HCT116 (cell line): ENCODE measurements around the gene GTF3C2. TPM values are rescaled to one million over a fixed set of nuclear protein-coding genes. Genes with fewer than 3 reads are reported as not detected.

Experiments used
- ATAC-seq: fragments of 200-7000 bp; cut with Tn5 transposase; 2 replicates; pipeline ENCODE4 v1.9.1; 2020; ENCODE audit warnings: mild to moderate bottlenecking, moderate library complexity
- BruUV-seq: library from RNA; stranded (reverse); fragments of 400-500 nt; replicated peaks from 2 replicates; lab custom pipeline; 2021; lab: Mats Ljungman, UMichigan
- CTCF ChIA-PET: fragments of 300-600 bp; sonication (Branson Sonifier 250); formaldehyde crosslinking; loops from one replicate; lab custom pipeline; 2021; ENCODE audit warnings: antibody characterized with exemption; lab: Charles Lee
- POLR2A ChIA-PET: fragments of 300-600, 350-600 bp; sonication (Branson Sonifier 250); formaldehyde crosslinking; loops from one replicate; lab custom pipeline; 2021; ENCODE audit warnings: antibody characterized with exemption; lab: Charles Lee
- RAD21 ChIA-PET, 2 experiments: fragments of 300-600 bp; sonication (Branson Sonifier 250); formaldehyde crosslinking; loops; one replicate each; lab custom pipeline; 2023; ENCODE audit warnings: low total read pairs in 2 of 2; ENCODE audit not compliant: uncharacterized antibody in 2 of 2, unreplicated experiment in 2 of 2, low non-redundant PET in 1 of 2; lab: Charles Lee
- DNase-seq: peaks from one replicate; pipeline ENCODE4 v3.0.0-alpha.2; 2010; ENCODE audit warnings: low read depth, low spot score
- H2AFZ ChIP-seq: fragments of 200-600 bp; shearing (Covaris generic), sonication (generic); 2 replicates; pipeline ENCODE4 v1.6.1; 2017; ENCODE audit warnings: low read depth, mixed run types, mixed read lengths, antibody characterized with exemption, low read length; ENCODE audit not compliant: poor library complexity, severe bottlenecking
- H3K27ac ChIP-seq: 2 replicates; pipeline ENCODE4 v1.5.1; 2012; ENCODE audit warnings: low read depth, low read length
- H3K27me3 ChIP-seq: fragments of 200-600 bp; sonication (generic); 2 replicates; pipeline ENCODE4 v1.6.1; 2016; ENCODE audit warnings: mixed run types, low read length, mixed read lengths; ENCODE audit not compliant: insufficient read depth
- H3K36me3 ChIP-seq, 2 experiments: fragments of 200-500 bp in 1 of 2; fragments of 200-600 bp in 1 of 2; sonication (Bioruptor generic) in 1 of 2; sonication (generic) in 1 of 2; 2 replicates each; pipeline versions ENCODE4 v1.5.1 to v1.6.1; 2014 to 2016; ENCODE audit warnings: low read length in 2 of 2, inconsistent platforms in 1 of 2, mixed read lengths in 1 of 2, mixed run types in 1 of 2; ENCODE audit not compliant: insufficient read depth in 2 of 2, control insufficient read depth in 1 of 2
- H3K4me1 ChIP-seq, 2 experiments: fragments of 200-600 bp in 1 of 2; sonication (generic) in 1 of 2; 2 replicates each; pipeline versions ENCODE4 v1.5.1 to v1.6.1; 2012 to 2017; ENCODE audit warnings: low read length in 2 of 2, inconsistent platforms in 1 of 2, mild to moderate bottlenecking in 1 of 2, mixed read lengths in 1 of 2, mixed run types in 1 of 2, moderate library complexity in 1 of 2; ENCODE audit not compliant: insufficient read depth in 2 of 2, control insufficient read depth in 1 of 2
- H3K4me2 ChIP-seq: fragments of 200-600 bp; sonication (generic); 2 replicates; pipeline ENCODE4 v1.6.1; 2017; ENCODE audit warnings: mixed run types, low read length, mixed read lengths
- H3K4me3 ChIP-seq, 2 experiments: fragments of 200-600 bp in 1 of 2; sonication (generic) in 1 of 2; replicated peaks in 1 of 2; 2 replicates each; pipeline ENCODE4 v1.5.1; 2011 to 2016; ENCODE audit warnings: low read length in 2 of 2, control low read depth in 1 of 2, low read depth in 1 of 2, mild to moderate bottlenecking in 1 of 2, mixed read lengths in 1 of 2, mixed run types in 1 of 2
- H3K79me2 ChIP-seq: fragments of 200-600 bp; sonication (generic); 2 replicates; pipeline ENCODE4 v1.6.1; 2017; ENCODE audit warnings: mild to moderate bottlenecking, mixed run types, low read length, moderate library complexity, mixed read lengths; ENCODE audit not compliant: insufficient read depth
- H3K9ac ChIP-seq: fragments of 200-600 bp; sonication (generic); 2 replicates; pipeline ENCODE4 v1.6.1; 2016; ENCODE audit warnings: low read length, mixed read lengths
- H3K9me2 ChIP-seq: fragments of 200-600 bp; sonication (generic), shearing (Covaris generic); 2 replicates; pipeline ENCODE4 v1.6.1; 2017; ENCODE audit warnings: mixed run types, mild to moderate bottlenecking, moderate library complexity; ENCODE audit not compliant: insufficient read depth
- H3K9me3 ChIP-seq, 2 experiments: fragments of 200-500 bp in 1 of 2; fragments of 200-600 bp in 1 of 2; sonication (Bioruptor generic) in 1 of 2; sonication (generic) in 1 of 2; 2 replicates each; pipeline ENCODE4 v1.6.1; 2014 to 2017; ENCODE audit warnings: low read length in 2 of 2, mixed read lengths in 2 of 2, inconsistent platforms in 1 of 2, low read depth in 1 of 2, mild to moderate bottlenecking in 1 of 2, mixed run types in 1 of 2, moderate library complexity in 1 of 2; ENCODE audit not compliant: control insufficient read depth in 1 of 2, insufficient read depth in 1 of 2
- H4K20me1 ChIP-seq: fragments of 200-600 bp; sonication (generic), shearing (Covaris generic); 2 replicates; pipeline ENCODE4 v1.6.1; 2017; ENCODE audit warnings: mixed run types, mild to moderate bottlenecking, moderate library complexity; ENCODE audit not compliant: insufficient read depth
- CBX3 ChIP-seq: IDR thresholded peaks from 2 replicates; pipeline ENCODE4 v1.6.1; 2012; ENCODE audit warnings: low read depth
- CTCF ChIP-seq, 3 experiments: fragments of 200-600 bp in 1 of 3; sonication (generic) in 1 of 3; IDR thresholded peaks in 2 of 3; conservative IDR thresholded peaks in 1 of 3; 2 replicates each; pipeline ENCODE4 v1.5.1; 2012 to 2017; ENCODE audit warnings: low read depth in 2 of 3, low read length in 2 of 3, antibody characterized with exemption in 1 of 3, borderline replicate concordance in 1 of 3, control low read depth in 1 of 3, mild to moderate bottlenecking in 1 of 3, mixed read lengths in 1 of 3, mixed run types in 1 of 3, moderate library complexity in 1 of 3; ENCODE audit not compliant: insufficient read depth in 1 of 3
- EGR1 ChIP-seq: IDR thresholded peaks from 2 replicates; pipeline ENCODE4 v1.6.1; 2012; ENCODE audit warnings: low read depth
- JUND ChIP-seq: IDR thresholded peaks from 2 replicates; pipeline ENCODE4 v1.6.1; 2012
- POLR2A ChIP-seq: IDR thresholded peaks from 2 replicates; pipeline ENCODE4 v1.7.0; 2011; ENCODE audit warnings: borderline replicate concordance; ENCODE audit not compliant: insufficient read depth, insufficient read length; ENCODE audit errors: extremely low read depth
- POLR2AphosphoS5 ChIP-seq: IDR thresholded peaks from 2 replicates; pipeline ENCODE4 v1.6.1; 2011; ENCODE audit warnings: mild to moderate bottlenecking, low read depth, low read length, moderate library complexity
- RAD21 ChIP-seq: IDR thresholded peaks from 2 replicates; pipeline ENCODE4 v1.6.1; 2012; ENCODE audit warnings: low read depth, mild to moderate bottlenecking
- REST ChIP-seq: IDR thresholded peaks from 2 replicates; pipeline ENCODE4 v1.6.1; 2012; ENCODE audit warnings: low read depth
- SIN3A ChIP-seq: IDR thresholded peaks from 2 replicates; pipeline ENCODE4 v1.6.1; 2012; ENCODE audit warnings: low read depth
- SP1 ChIP-seq: IDR thresholded peaks from 2 replicates; pipeline ENCODE4 v1.6.1; 2012; ENCODE audit warnings: low read depth
- TCF7L2 ChIP-seq: IDR thresholded peaks from 2 replicates; pipeline ENCODE4 v1.7.0; 2011; ENCODE audit warnings: borderline replicate concordance, inconsistent platforms; ENCODE audit not compliant: insufficient read depth, insufficient read length; ENCODE audit errors: extremely low read depth
- YY1 ChIP-seq: IDR thresholded peaks from 2 replicates; pipeline ENCODE4 v1.6.1; 2011; ENCODE audit warnings: low read length, low read depth, moderate library complexity, mild to moderate bottlenecking; ENCODE audit not compliant: insufficient replicate concordance; ENCODE audit errors: extremely low read depth
- ZBTB33 ChIP-seq: IDR thresholded peaks from 2 replicates; pipeline ENCODE4 v1.6.1; 2011; ENCODE audit warnings: mild to moderate bottlenecking, low read length, moderate library complexity; ENCODE audit not compliant: insufficient replicate concordance; ENCODE audit errors: extremely low read depth
- ZFX ChIP-seq: fragments of 450-650 bp; IDR thresholded peaks from 2 replicates; pipeline ENCODE4 v1.6.1; 2017
- intact Hi-C: fragments of 100-400 bp; cut with micrococcal nuclease; formaldehyde crosslinking; loops from 2 replicates; pipeline ENCODE4 v1.10.0; 2022
- total RNA-seq: library from RNA; stranded (reverse); gene quantifications from one replicate; pipeline ENCODE4 v1.2.1, GENCODE V29; 2021; ENCODE audit not compliant: unreplicated experiment

GTF3C2 gene
- total RNA-seq, 1 experiment from 2014 or later = 88.2 TPM

GRCh38 chr2:27306573-27307286 is 49.8 kb downstream of the GTF3C2 start (continued):
- TF ChIP-seq ZBTB33 (no peak), CTCF (IDR thresholded peaks at IDR 0.05 in 2 of 3, conservative IDR thresholded peaks at IDR 0.05 in 1 of 3; ENCODE audit: borderline replicate concordance in 1 of 3, insufficient read depth in 1 of 3, low read depth in 2 of 3, low read length in 2 of 3) (no peak), CBX3 (no peak), ZFX (no peak), POLR2A (no peak), SP1 (no peak)

GRCh38 chr2:27306136-27306535 is 50.4 kb downstream of the GTF3C2 start:
- POLR2A ChIA-PET = no interaction called here
- no peak overlapping the region for H3K4me2 ChIP-seq
- no peaks in the 10 kb centered on the region for H3K9me2 ChIP-seq
- no peaks in the 10 kb centered on the region for H4K20me1 ChIP-seq
- H2AFZ ChIP-seq = no peak overlapping the region
- H3K9ac ChIP-seq = no peak overlapping the region
- H3K4me1 ChIP-seq = peaks cover 0 to 8% of the 10 kb centered on the region in 2 experiments; a peak in 3 of 4 replicates
- intact Hi-C loops = no loop called here
- ATAC-seq = no peak
- H3K79me2 ChIP-seq = no peaks in the 10 kb centered on the region
- CTCF ChIA-PET = no interaction called here
- H3K4me3 ChIP-seq = no peak overlapping the region
- no peak for DNase-seq
- RAD21 ChIA-PET = no interaction called here
- H3K27ac ChIP-seq = no peak overlapping the region
- BruUV-seq = no TSS peak
- no peaks in the 10 kb centered on the region for H3K9me3 ChIP-seq
- peaks cover 0 to 5% of the 10 kb centered on the region in 2 experiments; a peak in 1 of 4 replicates for H3K36me3 ChIP-seq
- H3K27me3 ChIP-seq = no peaks in the 10 kb centered on the region
- no peak for TF ChIP-seq CTCF (IDR thresholded peaks at IDR 0.05 in 2 of 3, conservative IDR thresholded peaks at IDR 0.05 in 1 of 3; ENCODE audit: borderline replicate concordance in 1 of 3, insufficient read depth in 1 of 3, low read depth in 2 of 3, low read length in 2 of 3)
- TF ChIP-seq REST = no peak
- no peak for TF ChIP-seq RAD21
- no peak for TF ChIP-seq YY1
- no peak for TF ChIP-seq POLR2AphosphoS5
- TF ChIP-seq SIN3A = no peak
- TF ChIP-seq TCF7L2 = no peak
- TF ChIP-seq JUND = no peak
- no peak for TF ChIP-seq EGR1
- TF ChIP-seq POLR2A = no peak
